NT2/D1 (cell line): ENCODE measurements around the gene FETUB.

Source experiments
- YY1 ChIP-seq: IDR thresholded peaks from 2 replicates; pipeline ENCODE4 v1.6.1; 2011; ENCODE audit not compliant: insufficient read length, insufficient read depth
- ZNF274 ChIP-seq: IDR thresholded peaks from 2 replicates; pipeline ENCODE4 v1.6.1; 2011; ENCODE audit warnings: mild to moderate bottlenecking, low read depth, low read length

DNA sequence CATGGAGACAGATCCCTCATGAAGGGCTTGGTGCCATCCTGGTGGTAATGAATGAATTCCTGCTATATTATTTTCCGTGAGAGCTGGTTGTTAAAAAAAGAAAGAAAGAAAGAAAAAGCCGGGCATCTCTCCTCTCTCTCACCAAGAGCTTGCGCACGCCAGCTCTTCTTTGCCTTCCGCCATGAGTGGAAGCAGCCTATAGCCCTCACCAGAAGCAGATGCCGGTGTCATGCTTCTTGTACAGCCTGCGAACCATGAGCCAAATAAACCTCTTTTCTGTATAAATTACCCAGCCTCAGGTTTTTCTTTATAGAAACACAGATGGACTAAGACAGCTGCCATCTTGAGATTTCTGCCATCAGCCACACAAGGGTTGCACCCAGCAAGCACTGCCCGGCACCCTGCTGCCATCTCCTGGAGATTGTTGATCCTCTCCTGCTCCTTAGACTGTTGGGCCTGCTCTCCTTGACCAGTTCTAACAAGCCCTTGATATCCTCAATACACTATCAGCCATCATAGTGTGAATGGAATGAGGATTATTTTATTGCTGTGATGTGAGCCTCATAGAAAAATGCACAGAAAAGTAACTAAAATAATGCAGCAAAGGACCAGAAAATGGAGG, 30.8 kb upstream of the FETUB start:
- no peak for TF ChIP-seq YY1
- no peak for TF ChIP-seq ZNF274
